H4 (cell line): Measurements from ENCODE around the gene MYRIP. TPM values are rescaled to one million over a fixed set of nuclear protein-coding genes. Genes with fewer than 3 reads are reported as not detected.
"Not testable (repeated sequence)": the region's sequence is repeated elsewhere in the genome, so short reads cannot be mapped to it uniquely, and the experiment has no call there.

Source experiments
- DNase-seq: peaks from one replicate; pipeline ENCODE4 v3.0.0-alpha.2; 2015; ENCODE audit warnings: low spot score
- total RNA-seq: library from RNA; depleted of rRNA; stranded (reverse); fragments of >200 nt; shearing (Covaris generic); gene quantifications from 2 replicates; pipeline ENCODE4 v1.2.3, GENCODE V29; 2014

Gene MYRIP
- total RNA-seq, 1 experiment from 2014 or later: not detected

GRCh38 chr3:40128166-40128565, 318.8 kb downstream of the MYRIP start:
- no peak for DNase-seq

DNA sequence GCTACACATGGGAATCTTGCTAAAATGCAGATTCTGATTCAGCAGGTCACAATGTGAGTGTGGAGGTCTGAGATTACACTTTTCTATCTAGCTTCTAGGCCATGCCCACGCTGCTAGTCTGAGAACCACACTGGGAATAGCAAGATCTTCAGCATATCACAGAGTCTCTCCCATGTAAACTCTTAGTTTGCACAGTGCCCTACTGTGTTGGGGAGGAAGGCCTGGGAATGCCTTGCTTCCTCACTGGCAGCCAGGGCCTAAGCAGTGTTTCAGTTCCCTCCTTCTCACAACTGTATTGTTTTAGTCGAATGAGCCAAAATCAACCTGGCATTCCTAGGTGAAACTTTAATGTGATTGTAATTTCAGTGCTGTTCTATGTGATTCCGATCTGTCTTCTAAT, 320.1 kb downstream of the MYRIP start:
- no peak for DNase-seq

- DNase-seq: no peak
Measured at GRCh38 chr3:40129981-40130380, 320.6 kb downstream of the MYRIP start.

- no peak for DNase-seq
Measured at GRCh38 chr3:40130721-40131120, 321.3 kb downstream of the MYRIP start.

- DNase-seq: not testable (repeated sequence)
Measured at GRCh38 chr3:40133886-40134575, 324.6 kb downstream of the MYRIP start.

- DNase-seq: no peak
Measured at GRCh38 chr3:40137591-40138295, 328.3 kb downstream of the MYRIP start.

DNA sequence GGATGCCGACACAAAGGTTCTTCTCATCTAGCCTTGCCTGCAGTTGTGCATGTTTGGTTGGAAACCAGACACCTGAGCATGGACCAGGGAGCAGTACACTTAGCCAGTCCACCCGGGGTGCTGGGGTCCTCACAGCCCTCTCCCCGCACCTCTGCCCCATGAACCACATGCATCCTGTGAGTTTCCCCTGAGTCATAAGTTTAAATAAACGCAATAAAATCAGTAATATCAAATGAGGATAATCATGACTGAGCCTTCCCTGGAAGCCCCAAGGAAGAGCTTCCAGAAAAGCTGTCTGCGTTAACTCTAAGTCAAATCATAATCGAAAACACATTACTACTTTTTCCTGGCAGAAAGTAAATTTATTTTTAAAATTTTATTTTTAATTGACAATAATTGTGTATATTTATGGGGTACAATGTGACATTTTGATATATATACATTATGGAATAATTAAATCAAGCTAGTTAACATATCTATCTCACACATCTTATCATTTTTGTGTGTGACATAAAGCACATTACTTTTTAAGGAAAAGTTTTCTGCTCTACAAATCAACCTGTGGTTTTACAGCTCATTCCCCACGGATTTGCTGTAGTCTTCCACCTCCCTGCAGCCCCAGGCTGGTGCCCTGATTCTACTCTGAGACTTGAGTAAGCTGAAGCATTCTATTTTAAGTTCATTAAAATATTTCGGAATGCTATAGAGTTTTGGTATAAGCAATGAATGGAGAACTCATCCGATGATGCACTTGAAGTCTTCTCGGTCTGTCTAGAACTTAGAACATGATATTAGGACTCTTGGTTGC, 334.1 kb downstream of the MYRIP start:
- DNase-seq: no peak

- DNase-seq: no peak
Measured at GRCh38 chr3:40148827-40149226, 339.4 kb downstream of the MYRIP start.

DNA sequence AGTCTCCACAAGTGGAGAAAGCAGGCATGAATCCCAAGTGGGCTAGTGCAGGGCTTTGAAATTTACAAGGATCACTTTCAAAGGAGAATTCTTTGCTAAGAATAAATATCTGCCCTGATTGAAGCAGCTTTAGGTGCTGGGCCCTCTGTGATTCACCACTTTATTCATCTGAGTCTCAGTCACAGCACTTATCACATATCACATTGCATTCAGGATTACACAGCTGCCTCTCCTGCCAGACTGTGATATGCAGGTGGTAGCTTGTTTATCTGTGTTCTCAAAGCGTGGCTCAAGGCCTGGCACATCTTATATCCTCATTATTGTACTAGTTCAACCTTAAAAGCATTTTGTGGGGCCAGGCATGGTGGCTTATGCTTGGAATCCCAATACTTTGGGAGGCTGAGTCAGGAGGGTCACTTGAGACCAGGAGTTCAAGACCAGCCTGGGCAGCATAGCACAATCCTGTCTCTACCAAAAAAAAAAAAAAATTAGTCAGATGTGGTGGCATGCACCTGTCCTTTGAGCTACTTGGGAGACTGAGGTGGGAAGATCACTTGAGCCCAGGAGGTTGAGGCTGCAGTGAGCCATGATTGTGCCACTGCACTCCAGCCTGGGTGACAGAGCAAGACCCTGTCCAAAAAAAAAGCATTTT, 343.2 kb downstream of the MYRIP start:
- no peak for DNase-seq

- no peak for DNase-seq
Measured at GRCh38 chr3:40160933-40161332, 351.5 kb downstream of the MYRIP start.

- no peak for DNase-seq
Measured at GRCh38 chr3:40162616-40163015, 353.2 kb downstream of the MYRIP start.

DNA sequence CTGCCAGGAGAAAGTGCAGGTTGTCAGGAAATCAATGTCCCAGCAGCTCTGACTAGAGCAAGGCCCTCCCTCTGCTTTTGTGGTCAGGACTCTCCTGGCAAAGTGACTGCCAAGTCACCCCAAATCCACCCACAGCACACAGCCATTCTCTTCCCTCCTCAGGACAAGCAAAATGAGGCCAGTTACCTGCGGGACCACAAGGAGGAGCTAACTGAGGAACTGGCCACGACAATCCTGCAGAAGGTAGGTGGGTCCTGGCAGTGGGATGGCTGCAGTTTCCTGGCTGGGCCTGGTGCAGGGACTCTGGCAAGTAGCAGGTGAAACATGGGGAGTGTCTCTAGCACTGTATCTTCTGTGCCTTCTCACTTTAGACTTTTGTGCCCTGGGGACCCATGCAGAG, 357.6 kb downstream of the MYRIP start:
- DNase-seq: no peak

DNA sequence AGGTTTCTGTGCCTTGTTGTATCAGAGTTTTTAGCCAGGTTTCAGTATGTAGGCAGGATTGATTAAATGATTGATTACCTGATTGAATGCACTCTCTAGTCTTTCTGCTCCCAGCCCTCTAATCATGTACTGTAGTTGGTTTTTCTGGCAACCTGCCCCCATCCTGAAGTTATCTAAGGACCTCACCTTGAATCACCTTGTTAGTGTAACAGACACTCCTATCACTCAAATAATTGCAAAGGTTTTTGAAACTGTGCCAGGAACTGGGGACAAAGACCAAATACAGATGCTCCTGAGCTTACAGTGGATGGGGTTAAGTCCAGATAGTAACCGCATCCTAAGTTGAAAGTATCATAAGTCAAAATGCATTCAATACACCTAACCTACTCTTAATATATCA, 358.5 kb downstream of the MYRIP start:
- DNase-seq: no peak

DNA sequence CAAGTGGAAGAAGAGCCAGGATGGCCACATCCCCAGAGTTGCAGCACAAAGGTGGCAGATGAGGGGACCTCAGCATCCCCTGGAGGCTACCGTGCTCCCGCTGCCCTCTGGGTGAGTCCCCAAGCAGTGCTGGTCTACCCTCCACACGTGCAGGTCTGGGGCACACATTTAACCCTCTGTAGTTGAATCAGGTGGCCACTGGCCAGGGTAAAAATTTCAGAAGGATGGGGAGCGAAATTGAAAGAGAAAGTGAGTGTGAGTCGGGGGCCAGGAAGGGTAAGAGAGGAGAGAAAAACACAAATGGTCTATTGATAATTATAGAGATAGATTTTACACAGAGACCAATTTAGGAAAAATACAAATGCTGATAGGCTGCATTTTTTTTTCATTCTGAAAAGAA, 360.6 kb downstream of the MYRIP start:
- no peak for DNase-seq

- no peak for DNase-seq
Measured at GRCh38 chr3:40170395-40170794, 361.0 kb downstream of the MYRIP start.

DNA sequence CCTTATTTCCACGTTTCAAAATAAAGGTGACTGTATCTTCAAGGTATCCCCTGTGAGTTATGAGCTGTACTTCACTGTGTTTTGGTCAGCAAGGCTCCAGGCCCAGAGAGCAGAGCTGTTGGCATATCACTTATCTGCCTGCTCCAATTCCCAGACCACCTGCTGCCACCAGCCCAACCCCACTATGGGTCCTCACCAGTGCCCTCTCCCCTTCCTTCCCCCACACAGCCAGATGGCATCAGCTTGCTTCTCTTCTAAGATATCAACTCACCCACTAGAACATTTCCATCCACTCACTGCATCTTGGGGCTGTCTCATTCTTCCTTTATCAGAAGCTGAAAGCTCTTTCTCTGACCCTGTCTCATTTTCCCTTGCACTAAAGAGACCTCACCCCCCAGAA, 363.2 kb downstream of the MYRIP start:
- no peak for DNase-seq

DNA sequence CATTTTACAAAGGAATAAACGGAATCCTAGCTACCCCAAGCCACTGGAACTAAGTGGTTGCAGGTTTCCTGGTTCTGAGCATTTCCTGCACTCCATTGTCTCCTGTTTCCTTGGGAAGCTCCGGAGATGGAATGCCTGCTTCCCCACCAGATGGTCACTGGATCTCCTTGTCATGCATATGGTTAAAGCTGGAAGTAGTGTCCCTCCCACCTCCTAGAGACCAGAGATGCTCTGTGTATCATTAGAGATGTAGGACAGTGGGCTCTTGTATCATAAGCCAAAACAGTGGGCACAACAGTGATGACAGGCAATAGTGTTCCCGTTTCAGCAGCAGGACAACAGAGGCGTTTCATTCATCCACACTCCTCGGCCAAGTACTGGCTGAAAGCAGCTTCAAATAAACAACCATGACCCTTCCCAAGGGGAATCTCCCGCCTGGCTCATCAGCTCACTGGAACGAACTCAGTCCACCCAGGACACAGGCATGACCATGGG, 363.9 kb downstream of the MYRIP start:
- no peak for DNase-seq

DNA sequence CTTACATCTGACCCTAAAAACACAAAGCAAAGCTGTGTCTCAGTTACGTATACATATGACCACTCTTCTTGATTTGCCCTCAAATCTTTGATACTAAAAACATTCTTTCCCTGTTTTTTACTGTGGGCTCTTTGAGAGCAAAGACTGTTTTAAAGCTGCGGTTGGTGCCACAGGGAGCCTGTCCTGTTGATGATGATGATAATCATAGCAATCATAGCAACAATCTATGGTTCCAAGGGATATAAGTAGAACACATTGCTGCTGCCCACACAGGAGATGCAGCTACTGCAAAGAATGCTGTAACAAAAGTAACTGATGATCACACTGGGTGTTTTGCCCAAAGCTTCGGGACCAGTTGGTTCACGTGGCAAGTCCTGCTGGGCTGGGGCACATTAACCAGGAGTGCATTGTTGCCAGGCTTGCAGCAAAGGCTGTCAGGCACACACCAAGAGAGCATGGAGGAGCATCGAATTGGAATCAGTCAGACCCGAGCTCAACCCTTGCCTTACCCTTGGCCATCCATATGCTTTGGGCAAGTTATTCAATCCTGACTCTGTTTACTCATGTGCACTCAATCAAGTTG, 368.7 kb downstream of the MYRIP start:
- DNase-seq: no peak

DNA sequence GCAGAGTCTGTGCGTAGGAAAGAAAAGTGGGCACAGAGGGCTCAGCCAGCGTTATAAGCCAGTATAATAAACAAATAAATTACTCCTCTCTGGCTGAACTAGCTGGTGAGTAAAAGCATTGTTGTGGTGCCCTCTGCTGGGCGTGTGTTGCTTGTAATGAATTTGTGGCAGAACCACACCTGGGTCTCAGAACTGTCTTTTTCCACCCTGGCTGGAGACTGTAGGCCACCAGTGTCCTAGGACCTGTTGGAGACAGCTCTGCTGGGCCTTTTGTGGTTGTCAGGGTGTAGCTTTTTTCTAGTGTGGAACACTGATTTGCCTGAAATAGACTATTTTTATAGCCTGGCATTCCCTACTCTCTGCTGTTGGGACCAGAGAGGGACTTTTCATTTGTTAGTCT, 369.6 kb downstream of the MYRIP start:
- peak; percentile 38 for DNase-seq

DNA sequence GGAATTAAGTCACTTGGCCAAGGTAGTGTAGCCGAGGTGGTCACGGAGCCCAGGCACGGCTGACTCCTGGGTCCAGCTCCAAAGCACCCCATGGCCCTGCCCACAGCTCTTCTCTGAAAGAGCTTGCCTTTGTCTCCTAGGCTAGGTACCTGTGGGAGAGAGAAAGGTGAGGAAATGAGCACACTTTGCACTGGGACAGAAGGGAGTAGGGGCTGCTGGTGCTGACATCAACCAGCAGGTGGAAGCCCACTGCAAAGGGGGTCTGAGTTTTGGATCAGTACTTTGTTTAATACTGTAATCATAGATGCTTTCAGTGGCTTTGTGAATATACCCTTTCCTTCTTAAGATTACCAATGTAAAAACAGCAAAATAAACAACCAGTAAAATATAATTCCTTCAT, 371.8 kb downstream of the MYRIP start:
- no peak for DNase-seq

DNA sequence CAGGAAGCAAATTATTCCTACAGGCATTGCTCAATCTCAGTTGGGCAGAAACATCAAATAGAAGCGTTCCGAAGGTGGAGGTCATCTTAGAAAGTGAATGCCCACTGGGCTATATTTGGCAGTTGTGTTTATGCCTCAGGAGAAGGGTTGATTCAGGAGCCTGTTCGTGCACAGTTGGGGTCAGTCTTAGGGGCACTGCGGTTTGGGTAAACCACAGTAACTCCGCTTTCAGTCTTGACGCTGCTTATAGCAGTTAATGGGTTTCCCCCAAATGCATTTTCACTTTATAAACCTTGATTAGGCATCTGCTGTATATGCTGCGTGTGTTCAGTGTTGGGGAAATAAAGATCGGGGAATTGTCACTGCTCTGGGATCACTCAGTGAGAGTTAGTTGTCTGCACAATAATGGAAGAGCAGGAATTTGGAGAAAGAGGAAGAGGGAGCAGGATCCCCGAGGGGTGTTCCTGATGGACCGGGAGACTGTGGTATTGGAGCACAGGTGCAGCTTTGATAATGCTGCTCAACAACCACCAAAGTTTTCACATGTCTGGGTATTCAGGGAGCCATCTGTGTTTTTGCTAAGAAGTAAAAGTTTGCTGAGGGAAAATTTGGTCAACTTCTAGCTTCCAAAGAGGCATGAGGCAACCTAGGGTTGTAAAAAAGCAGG, 375.8 kb downstream of the MYRIP start:
- DNase-seq: no peak
